H1 (cell line): ENCODE data around the gene PRODH. TPM values are rescaled to one million over a fixed set of nuclear protein-coding genes. Genes with fewer than 3 reads are reported as not detected.

Experiments used
- CTCF ChIA-PET: fragments of 300-600 bp; sonication (Branson Sonifier 250); formaldehyde crosslinking; loops from one replicate; lab custom pipeline; 2021; ENCODE audit not compliant: partially characterized antibody; lab: Charles Lee
- POLR2A ChIA-PET: fragments of 300-600 bp; sonication (Branson Sonifier 250); formaldehyde crosslinking; loops from one replicate; lab custom pipeline; 2021; ENCODE audit warnings: inconsistent platforms; ENCODE audit not compliant: partially characterized antibody; lab: Charles Lee
- DNase-seq, 2 experiments: peaks; one replicate each; pipeline versions ENCODE4 v3.0.0 to v3.0.0-alpha.2; 2010 to 2022; ENCODE audit warnings: low spot score in 2 of 2, low read depth in 1 of 2, mixed read lengths in 1 of 2
- FAIRE-seq: peaks from 2 replicates; lab custom pipeline; 2011; peaks lifted over from hg19 to GRCh38; lab: Jason Lieb, UNC
- H2AFZ ChIP-seq: 2 replicates; pipeline ENCODE4 v1.8.1; 2012; ENCODE audit warnings: low read length, inconsistent platforms
- H2AK5ac ChIP-seq: 2 replicates; pipeline ENCODE4 v1.6.1; 2013; ENCODE audit warnings: low read depth, low read length
- H2BK120ac ChIP-seq: replicated peaks from 2 replicates; pipeline ENCODE3; 2013; ENCODE audit warnings: low read depth, low read length, inconsistent platforms
- H2BK12ac ChIP-seq: 2 replicates; pipeline ENCODE4 v1.6.1; 2013; ENCODE audit warnings: low read depth, low read length
- H2BK15ac ChIP-seq: 2 replicates; pipeline ENCODE4 v1.6.1; 2013; ENCODE audit warnings: low read length
- H2BK20ac ChIP-seq: 2 replicates; pipeline ENCODE4 v1.6.1; 2013; ENCODE audit warnings: low read length
- H2BK5ac ChIP-seq: 2 replicates; pipeline ENCODE4 v1.6.1; 2013; ENCODE audit warnings: low read depth, low read length
- H3K14ac ChIP-seq: 2 replicates; pipeline ENCODE4 v1.6.1; 2013; ENCODE audit warnings: inconsistent platforms; ENCODE audit not compliant: insufficient read length
- H3K18ac ChIP-seq: 2 replicates; pipeline ENCODE4 v1.6.1; 2013; ENCODE audit warnings: low read length; ENCODE audit errors: extremely low read depth
- H3K23ac ChIP-seq: 2 replicates; pipeline ENCODE4 v1.6.1; 2013; ENCODE audit warnings: inconsistent platforms; ENCODE audit not compliant: insufficient read length
- H3K23me2 ChIP-seq: 2 replicates; pipeline ENCODE4 v1.6.1; 2013; ENCODE audit warnings: low read depth, low read length
- H3K27ac ChIP-seq: 2 replicates; pipeline ENCODE4 v1.6.1; 2011; ENCODE audit warnings: low read depth, low read length, inconsistent platforms
- H3K27me3 ChIP-seq, 4 experiments: replicated peaks in 1 of 4; 1 replicate in 1 of 4; 2 replicates in 3 of 4; pipeline versions ENCODE4 v1.6.1 to v1.8.1; 2011 to 2013; ENCODE audit warnings: low read length in 3 of 4, mild to moderate bottlenecking in 3 of 4, inconsistent platforms in 2 of 4, mixed read lengths in 2 of 4, moderate library complexity in 1 of 4; ENCODE audit not compliant: control insufficient read depth in 3 of 4, insufficient read depth in 3 of 4; ENCODE audit errors: extremely low read depth in 1 of 4
- H3K36me3 ChIP-seq, 4 experiments: 2 replicates each; pipeline versions ENCODE4 v1.6.1 to v1.8.1; 2011 to 2013; ENCODE audit warnings: mild to moderate bottlenecking in 4 of 4, low read length in 3 of 4, moderate library complexity in 2 of 4, control low read depth in 1 of 4, inconsistent platforms in 1 of 4; ENCODE audit not compliant: insufficient read depth in 4 of 4, control insufficient read depth in 2 of 4
- H3K4ac ChIP-seq: replicated peaks from 2 replicates; pipeline ENCODE3; 2013; ENCODE audit warnings: low read length, low read depth, mixed read lengths, inconsistent platforms; ENCODE audit not compliant: insufficient read length
- H3K4me1 ChIP-seq, 4 experiments: replicated peaks in 1 of 4; 1 replicate in 1 of 4; 2 replicates in 3 of 4; pipeline versions ENCODE4 v1.6.1 to v1.8.1; 2011 to 2013; ENCODE audit warnings: low read length in 3 of 4, inconsistent platforms in 2 of 4, mixed read lengths in 1 of 4; ENCODE audit not compliant: insufficient read depth in 4 of 4, control insufficient read depth in 3 of 4
- H3K4me2 ChIP-seq, 2 experiments: 2 replicates each; pipeline versions ENCODE4 v1.6.1 to v1.8.1; 2011 to 2013; ENCODE audit warnings: low read depth in 2 of 2, low read length in 2 of 2, control low read depth in 1 of 2, inconsistent platforms in 1 of 2, mild to moderate bottlenecking in 1 of 2; ENCODE audit not compliant: insufficient read depth in 1 of 2
- H3K4me3 ChIP-seq, 4 experiments: fragments of 200-600, 300-600 bp in 1 of 4; sonication (generic), shearing (Covaris generic), sonication (Bioruptor Twin) in 1 of 4; 2 replicates each; pipeline versions ENCODE4 v1.5.1 to v1.8.1; 2011 to 2016; ENCODE audit warnings: low read length in 4 of 4, low read depth in 3 of 4, control low read depth in 2 of 4, inconsistent platforms in 2 of 4, mild to moderate bottlenecking in 2 of 4, mixed read lengths in 1 of 4, moderate library complexity in 1 of 4; ENCODE audit not compliant: insufficient read depth in 2 of 4; ENCODE audit errors: extremely low read depth in 1 of 4
- H3K56ac ChIP-seq: replicated peaks from 2 replicates; pipeline ENCODE3; 2013; ENCODE audit warnings: low read depth, mild to moderate bottlenecking, mixed read lengths, low read length, inconsistent platforms; ENCODE audit not compliant: insufficient read length
- H3K79me1 ChIP-seq: 2 replicates; pipeline ENCODE4 v1.6.1; 2013; ENCODE audit warnings: low read depth, low read length, control low read depth
- H3K79me2 ChIP-seq, 2 experiments: 2 replicates each; pipeline versions ENCODE4 v1.6.1 to v1.8.1; 2012 to 2013; ENCODE audit warnings: low read length in 2 of 2, mild to moderate bottlenecking in 2 of 2, inconsistent platforms in 1 of 2; ENCODE audit not compliant: insufficient read depth in 2 of 2, control insufficient read depth in 1 of 2
- H3K9ac ChIP-seq, 4 experiments: replicated peaks in 1 of 4; 1 replicate in 1 of 4; 2 replicates in 3 of 4; pipeline versions ENCODE4 v1.6.1 to v1.8.1; 2011 to 2013; ENCODE audit warnings: low read depth in 3 of 4, low read length in 3 of 4, control low read depth in 2 of 4, mild to moderate bottlenecking in 2 of 4, moderate library complexity in 2 of 4, inconsistent platforms in 1 of 4; ENCODE audit errors: extremely low read depth in 1 of 4
- H3K9me3 ChIP-seq, 2 experiments: 2 replicates each; pipeline versions ENCODE4 v1.6.1 to v1.8.1; 2012 to 2013; ENCODE audit warnings: mild to moderate bottlenecking in 2 of 2, moderate library complexity in 2 of 2, control low read depth in 1 of 2, inconsistent platforms in 1 of 2, low read depth in 1 of 2, low read length in 1 of 2, mixed read lengths in 1 of 2; ENCODE audit not compliant: insufficient read depth in 2 of 2
- H4K20me1 ChIP-seq, 2 experiments: replicated peaks in 1 of 2; 2 replicates each; pipeline versions ENCODE3 to v1.8.1; 2011 to 2013; ENCODE audit warnings: inconsistent platforms in 2 of 2, low read length in 2 of 2, mild to moderate bottlenecking in 1 of 2; ENCODE audit not compliant: insufficient read depth in 2 of 2, control insufficient read depth in 1 of 2
- H4K5ac ChIP-seq: 2 replicates; pipeline ENCODE4 v1.6.1; 2013; ENCODE audit warnings: low read length, low read depth, mixed read lengths, inconsistent platforms; ENCODE audit not compliant: insufficient read length
- H4K8ac ChIP-seq: 2 replicates; pipeline ENCODE4 v1.8.0; 2013; ENCODE audit warnings: mild to moderate bottlenecking, moderate library complexity, low read length, inconsistent platforms; ENCODE audit not compliant: insufficient read depth; ENCODE audit errors: extremely low read depth
- H4K91ac ChIP-seq: replicated peaks from 2 replicates; pipeline ENCODE3; 2013; ENCODE audit warnings: low read length, mixed read lengths, inconsistent platforms; ENCODE audit not compliant: insufficient read length
- CREB1 ChIP-seq: IDR thresholded peaks from 2 replicates; pipeline ENCODE4 v1.6.1; 2012; ENCODE audit warnings: inconsistent platforms
- RXRA ChIP-seq: IDR thresholded peaks from 2 replicates; pipeline ENCODE4 v1.6.1; 2011; ENCODE audit warnings: low read depth, mild to moderate bottlenecking, low read length, moderate library complexity; ENCODE audit not compliant: insufficient read depth
- SIN3A ChIP-seq, 2 experiments: IDR thresholded peaks in 1 of 2; conservative IDR thresholded peaks in 1 of 2; 2 replicates each; pipeline ENCODE4 v1.6.1; 2011 to 2012; ENCODE audit warnings: low read length in 2 of 2, improper control_type of control experiment in 1 of 2, low read depth in 1 of 2, mild to moderate bottlenecking in 1 of 2
- TAF7 ChIP-seq: optimal IDR thresholded peaks from 2 replicates; pipeline ENCODE3; 2011; ENCODE audit warnings: low read depth, mild to moderate bottlenecking, inconsistent platforms, low read length, moderate library complexity, borderline replicate concordance
- TBP ChIP-seq: IDR thresholded peaks from 2 replicates; pipeline ENCODE4 v1.6.1; 2011; ENCODE audit warnings: low read depth, low read length, improper control_type of control experiment
- TEAD4 ChIP-seq: IDR thresholded peaks from 2 replicates; pipeline ENCODE4 v1.6.1; 2012; ENCODE audit warnings: low read depth, low read length, inconsistent platforms, mixed read lengths
- YY1 ChIP-seq: IDR thresholded peaks from 2 replicates; pipeline ENCODE4 v1.6.1; 2011; ENCODE audit warnings: low read depth, mild to moderate bottlenecking, low read length
- WGBS, 2 experiments: shearing (Covaris generic) in 1 of 2; methylation state at CpG; one replicate each; pipeline versions ENCODE4 v1.1.6 to v1.1.7; 2013 to 2015; ENCODE audit warnings: low lambda C conversion rate in 2 of 2, mixed read lengths in 2 of 2, inconsistent platforms in 1 of 2, low coverage in 1 of 2, missing lambda C conversion rate in 1 of 2; ENCODE audit not compliant: insufficient replicate concordance in 2 of 2, insufficient coverage in 1 of 2, insufficient read length in 1 of 2; ENCODE audit errors: extremely low coverage in 1 of 2, missing lambda C conversion rate in 1 of 2; 5-methylcytosine and 5-hydroxymethylcytosine counted together
- polyA plus RNA-seq, 7 experiments: library from polyadenylated mRNA; depleted of rRNA in 3 of 7; stranded (reverse) in 5 of 7; unstranded in 2 of 7; fragments of >200 nt in 5 of 7; fragments of 200-250 nt in 2 of 7; gene quantifications; 1 replicate in 5 of 7; 2 replicates in 1 of 7; 4 replicates in 1 of 7; pipeline versions ENCODE4 v1.2.1 to v1.2.3, GENCODE V29; 2011 to 2013; ENCODE audit warnings: missing spikeins in 2 of 7, mixed read lengths in 2 of 7
- total RNA-seq: library from RNA; stranded (reverse); fragmentation: NEBNext Ultra II Directional; extraction: Animal tissue kit (Norgen Biotek cat#: 25700); gene quantifications from 2 replicates; pipeline ENCODE4 v1.2.1, GENCODE V29; 2021

The PRODH gene
- total and polyA plus RNA-seq, 2 of the 8 experiments (the other 6 are each of a cell fraction or from before 2014, with no cell fraction given), result 27.6 to 45.6 TPM

GRCh38 chr22:18985780-18986179 lies 49.7 kb upstream of the PRODH start:
- Histone ChIP-seq H3K79me1 (no peaks in the 10 kb centered on the region), H3K27me3 (no peaks in the 10 kb centered on the region), H2AFZ (no peak overlapping the region), H4K5ac (no peak overlapping the region), H4K91ac (no peak overlapping the region), H3K36me3 (no peaks in the 10 kb centered on the region), H3K27ac (no peak overlapping the region), H3K4me3 (no peak overlapping the region), H3K23me2 (no peaks in the 10 kb centered on the region), H2BK5ac (no peak overlapping the region), H4K20me1 (no peaks in the 10 kb centered on the region), H2BK120ac (no peak overlapping the region), H2AK5ac (peak overlapping the region; percentile 24; the same call in 1 of the 2 replicates), H3K9me3 (peaks cover 1 to 4% of the 10 kb centered on the region in 2 experiments; a peak in 3 of 4 replicates), H2BK15ac (no peak overlapping the region), H3K4me1 (no peaks in the 10 kb centered on the region), H3K18ac (no peak overlapping the region), H2BK12ac (no peak overlapping the region), H3K4ac (no peak overlapping the region), H4K8ac (no peak overlapping the region), H3K14ac (no peak overlapping the region), H3K4me2 (no peak overlapping the region), H3K23ac (no peak overlapping the region), H3K79me2 (no peaks in the 10 kb centered on the region), H3K9ac (no peak overlapping the region), H2BK20ac (no peak overlapping the region), H3K56ac (no peak overlapping the region)
- peak in 1 of 2 experiments; percentile 33 for DNase-seq
- TF ChIP-seq SIN3A (conservative IDR thresholded peaks at IDR 0.05 in 1 of 2, IDR thresholded peaks at IDR 0.05 in 1 of 2; ENCODE audit: low read depth in 1 of 2, low read length in 2 of 2), result no peak
- no peak for TF ChIP-seq RXRA
- TF ChIP-seq TAF7, result no peak
- TF ChIP-seq YY1, result no peak
- no peak for TF ChIP-seq TBP
- TF ChIP-seq TEAD4, result no peak
- TF ChIP-seq CREB1, result no peak
- ChIA-PET CTCF (interaction anchor here (1.0 to 2.8 kb wide), 2 partner anchors 14 to 76 kb away, joined by 4 to 10 read pairs; no protein-coding TSS in a partner anchor), POLR2A (no interaction called here)
- FAIRE-seq, result no peak
- WGBS, 2 experiments, result 93% methylated on average over 21 of the region's 21 CpGs; no CpG with 5 or more reads in 1 of the 2 experiments
